Motor neuron (in vitro differentiated cells): ENCODE data around the gene S100A12. TPM values are rescaled to one million over a fixed set of nuclear protein-coding genes. Genes with fewer than 3 reads are reported as not detected.

Experiments
- ATAC-seq, 8 experiments: fragments of 200-7000 bp; cut with Tn5 transposase; replicated peaks in 6 of 8; 2 replicates each; pipeline ENCODE4 v1.8.0; 2021; ENCODE audit warnings: mild to moderate bottlenecking in 8 of 8, moderate library complexity in 8 of 8
- H3K27ac ChIP-seq, 2 donors: fragments of 250-450 bp; sonication (Bioruptor Pico); 2 replicates each; pipeline ENCODE4 v1.9.0; 2021; ENCODE audit warnings: antibody characterized with exemption in 2 of 2, mild to moderate bottlenecking in 2 of 2, moderate library complexity in 1 of 2
- H3K4me1 ChIP-seq, 2 donors: fragments of 250-450 bp; sonication (Bioruptor Pico); replicated peaks in 1 of 2; 2 replicates each; pipeline ENCODE4 v1.6.1; 2021; ENCODE audit warnings: antibody characterized with exemption in 2 of 2, mild to moderate bottlenecking in 2 of 2, moderate library complexity in 1 of 2
- H3K4me3 ChIP-seq, 5 donors: fragments of 250-450 bp; sonication (Bioruptor Pico); 2 replicates each; pipeline ENCODE4 v1.9.0; 2021; ENCODE audit warnings: antibody characterized with exemption in 5 of 5, mild to moderate bottlenecking in 5 of 5, moderate library complexity in 4 of 5
- WGBS, 10 experiments: fragments of 450-650 bp; shearing (Covaris generic); methylation state at CpG; one replicate each; pipeline ENCODE4 v1.0.0; 2022; 5-methylcytosine and 5-hydroxymethylcytosine counted together
- in situ Hi-C, 9 experiments: fragments of 400-800 bp; cut with MboI; loops; one replicate each; pipeline ENCODE4 v1.15.0; 2021; ENCODE audit warnings: low sequenced_read_pairs in 9 of 9, low pct_unique_long_range_greater_than_20kb in 2 of 9; ENCODE audit not compliant: unreplicated experiment in 9 of 9
- total RNA-seq, 8 experiments: library from RNA; unstranded; fragments of 300-600 nt; gene quantifications; 2 replicates each; pipeline versions ENCODE4 v1.2.3 to v1.2.4, GENCODE V29; 2022

S100A12 gene
- total RNA-seq, 8 experiments from 2014 or later: not detected

- Histone ChIP-seq H3K27ac (no peak overlapping the region), H3K4me3 (no peak overlapping the region), H3K4me1 (no peaks in the 10 kb centered on the region)
- 35 to 100% (median 76%) methylated on average over 1 to 3 of the region's 3 CpGs; no CpG with 5 or more reads in 2 of the 10 experiments for WGBS, 10 experiments
- ATAC-seq: no peak
- in situ Hi-C loops: no loop called here
These were observed 17.4 kb upstream of the S100A12 start for GRCh38 chr1:153392822-153393221.

- no peaks in the 10 kb centered on the region for H3K4me1 ChIP-seq
- 0 to 86% (median 6%) methylated on average over 1 to 3 of the region's 3 CpGs; no CpG with 5 or more reads in 1 of the 10 experiments for WGBS, 10 experiments
- no peak overlapping the region for H3K27ac ChIP-seq
- in situ Hi-C loops: no loop called here
- ATAC-seq: peak in 3 of 8 experiments; percentile 57 to 81 (median 65)
- no peak overlapping the region for H3K4me3 ChIP-seq
These were observed 16.8 kb upstream of the S100A12 start for GRCh38 chr1:153392258-153392657.

GRCh38 chr1:153390938-153391710 is 15.7 kb upstream of the S100A12 start, which contains the start of gene S100A8:
S100A8 (minus strand) TSS chr1:153391073; CDS start chr1:153390535, 538 bp downstream.
- 0 to 70% (median 54%) methylated on average over 1 to 7 of the region's 7 CpGs; no CpG with 5 or more reads in 1 of the 10 experiments for WGBS, 10 experiments
- ATAC-seq: peak in 3 of 8 experiments; percentile 42 to 64 (median 62)
- in situ Hi-C loops: no loop called here
- Histone ChIP-seq H3K27ac (no peak within 1 kb of the TSS), H3K4me3 (no peak within 1 kb of the TSS), H3K4me1 (no peaks in the 10 kb centered on the region)

GRCh38 chr1:153389973-153390879 is 14.8 kb upstream of the S100A12 start:
- H3K4me3 ChIP-seq: no peak overlapping the region
- ATAC-seq: peak in 1 of 8 experiments; percentile 6
- in situ Hi-C loops: no loop called here

GRCh38 chr1:153389401-153389800 is 14.0 kb upstream of the S100A12 start:
- Histone ChIP-seq H3K27ac (no peak overlapping the region), H3K4me1 (no peaks in the 10 kb centered on the region), H3K4me3 (no peak overlapping the region)
- ATAC-seq: no peak
- WGBS, 10 experiments: 0 to 82% (median 45%) methylated on average over 1 of the region's 1 CpG; no CpG with 5 or more reads in 5 of the 10 experiments
- in situ Hi-C loops: no loop called here

More at GRCh38 chr1:153389973-153390879, 14.8 kb upstream of the S100A12 start:
- Histone ChIP-seq H3K4me1 (no peaks in the 10 kb centered on the region), H3K27ac (no peak overlapping the region)
- 0 to 75% (median 29%) methylated on average over 1 to 9 of the region's 17 CpGs; no CpG with 5 or more reads in 3 of the 10 experiments for WGBS, 10 experiments

GRCh38 chr1:153387785-153388184 is 12.4 kb upstream of the S100A12 start:
- no peaks in the 10 kb centered on the region for H3K4me1 ChIP-seq
- in situ Hi-C loops: no loop called here
- H3K27ac ChIP-seq: no peak overlapping the region
- ATAC-seq: no peak
- 0 to 63% (median 40%) methylated on average over 1 to 4 of the region's 4 CpGs; no CpG with 5 or more reads in 3 of the 10 experiments for WGBS, 10 experiments
- H3K4me3 ChIP-seq: no peak overlapping the region

- in situ Hi-C loops: no loop called here
- Histone ChIP-seq H3K4me1 (no peaks in the 10 kb centered on the region), H3K27ac (no peak overlapping the region), H3K4me3 (no peak overlapping the region)
- ATAC-seq: no peak
- WGBS, 10 experiments: 17 to 90% (median 73%) methylated on average over 2 to 4 of the region's 4 CpGs; no CpG with 5 or more reads in 4 of the 10 experiments
These were observed 11.6 kb upstream of the S100A12 start for GRCh38 chr1:153387001-153387400.

- Histone ChIP-seq H3K4me3 (no peak overlapping the region), H3K4me1 (no peaks in the 10 kb centered on the region), H3K27ac (no peak overlapping the region)
- ATAC-seq: no peak
- in situ Hi-C loops: no loop called here
- WGBS, 10 experiments: 0 to 90% (median 73%) methylated on average over 1 to 5 of the region's 5 CpGs; no CpG with 5 or more reads in 1 of the 10 experiments
These were observed 11.1 kb upstream of the S100A12 start for GRCh38 chr1:153386500-153386901.

GRCh38 chr1:153384958-153385580 is 9.6 kb upstream of the S100A12 start:
- H3K4me1 ChIP-seq: no peaks in the 10 kb centered on the region
- in situ Hi-C loops: no loop called here

GRCh38 chr1:153380711-153381110 is 5.3 kb upstream of the S100A12 start:
- in situ Hi-C loops: no loop called here
- Histone ChIP-seq H3K27ac (no peak overlapping the region), H3K4me1 (no peaks in the 10 kb centered on the region), H3K4me3 (no peak overlapping the region)
- 8 to 95% (median 67%) methylated on average over 1 to 13 of the region's 23 CpGs; no CpG with 5 or more reads in 2 of the 10 experiments for WGBS, 10 experiments
- no peak for ATAC-seq

More at GRCh38 chr1:153384958-153385580, 9.6 kb upstream of the S100A12 start:
- no peak overlapping the region for H3K27ac ChIP-seq
- peak in 1 of 8 experiments; percentile 20 for ATAC-seq
- no peak overlapping the region for H3K4me3 ChIP-seq
- 42 to 70% (median 60%) methylated on average over 1 to 4 of the region's 4 CpGs; no CpG with 5 or more reads in 4 of the 10 experiments for WGBS, 10 experiments

GRCh38 chr1:153379591-153379990 is 4.2 kb upstream of the S100A12 start:
- H3K4me3 ChIP-seq: no peak overlapping the region
- no peak overlapping the region for H3K27ac ChIP-seq
- H3K4me1 ChIP-seq: no peaks in the 10 kb centered on the region
- ATAC-seq: no peak
- 20 to 97% (median 66%) methylated on average over 1 to 10 of the region's 10 CpGs; no CpG with 5 or more reads in 1 of the 10 experiments for WGBS, 10 experiments
- in situ Hi-C loops: no loop called here

- 0 to 82% (median 50%) methylated on average over 1 to 2 of the region's 2 CpGs; no CpG with 5 or more reads in 4 of the 10 experiments for WGBS, 10 experiments
- in situ Hi-C loops: loop anchor here in 3 of 9 experiments (25.0 kb wide), 2 partner anchors 113 to 613 kb away; partner anchors contain the start of genes JTB (in 1 of the 3), RAB13 (in 1 of the 3) and RPS27 (in 1 of the 3)
- Histone ChIP-seq H3K4me3 (no peak overlapping the region), H3K27ac (no peak overlapping the region), H3K4me1 (no peaks in the 10 kb centered on the region)
- ATAC-seq: peak in 1 of 8 experiments; percentile 24
These were observed 1.4 kb downstream of the S100A12 start for GRCh38 chr1:153374071-153374470.
